ENCODE data around the gene MARCHF3. TPM values are rescaled to one million over a fixed set of nuclear protein-coding genes. Genes with fewer than 3 reads are reported as not detected.

Gene MARCHF3
- total RNA-seq, 1 donor from 2014 or later: 1.5 TPM

- Mint-ChIP-seq H3K9me3 (ENCODE audit: low read depth) (no peaks in the 10 kb centered on the region), H3K27ac (ENCODE audit: unreplicated experiment) (no peak overlapping the region), H3K4me1 (ENCODE audit: low read depth) (peaks cover 16% of the 10 kb centered on the region), H3K4me3 (ENCODE audit: unreplicated experiment) (no peak overlapping the region), H3K36me3 (ENCODE audit: low read depth) (no peaks in the 10 kb centered on the region), H3K27me3 (ENCODE audit: low read depth) (no peaks in the 10 kb centered on the region)
- DNase-seq (ENCODE audit: low spot score): no peak
- no peak for TF ChIP-seq CTCF (IDR thresholded peaks at IDR 0.05)
These were observed 59.8 kb downstream of the MARCHF3 start for GRCh38 chr5:126970517-126971017.

DNA sequence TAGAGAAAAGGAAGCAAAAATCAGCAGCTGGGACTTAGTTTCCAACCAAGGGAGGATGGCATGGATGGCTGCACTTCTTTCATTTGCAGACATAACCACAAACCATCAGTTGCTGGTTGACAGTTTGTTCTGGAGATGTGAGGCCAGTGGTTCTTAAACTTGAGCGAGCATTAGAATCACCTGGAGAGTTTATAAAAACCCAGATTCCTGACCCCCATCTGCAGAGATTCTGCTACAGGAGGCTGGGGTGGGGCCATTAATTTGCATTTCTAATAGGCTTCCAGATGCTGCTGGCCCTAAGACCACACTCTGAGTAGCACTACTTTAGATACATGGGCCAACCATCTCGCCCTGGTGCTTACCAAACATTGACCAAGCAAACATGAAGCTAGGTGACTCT is 60.8 kb downstream of the MARCHF3 start:
- Mint-ChIP-seq H3K36me3 (ENCODE audit: low read depth) (no peaks in the 10 kb centered on the region), H3K4me3 (ENCODE audit: unreplicated experiment) (no peak overlapping the region), H3K27me3 (ENCODE audit: low read depth) (no peaks in the 10 kb centered on the region), H3K27ac (ENCODE audit: unreplicated experiment) (no peak overlapping the region), H3K9me3 (ENCODE audit: low read depth) (no peaks in the 10 kb centered on the region), H3K4me1 (ENCODE audit: low read depth) (peaks cover 16% of the 10 kb centered on the region)
- TF ChIP-seq CTCF (IDR thresholded peaks at IDR 0.05): no peak
- DNase-seq (ENCODE audit: low spot score): no peak

DNA sequence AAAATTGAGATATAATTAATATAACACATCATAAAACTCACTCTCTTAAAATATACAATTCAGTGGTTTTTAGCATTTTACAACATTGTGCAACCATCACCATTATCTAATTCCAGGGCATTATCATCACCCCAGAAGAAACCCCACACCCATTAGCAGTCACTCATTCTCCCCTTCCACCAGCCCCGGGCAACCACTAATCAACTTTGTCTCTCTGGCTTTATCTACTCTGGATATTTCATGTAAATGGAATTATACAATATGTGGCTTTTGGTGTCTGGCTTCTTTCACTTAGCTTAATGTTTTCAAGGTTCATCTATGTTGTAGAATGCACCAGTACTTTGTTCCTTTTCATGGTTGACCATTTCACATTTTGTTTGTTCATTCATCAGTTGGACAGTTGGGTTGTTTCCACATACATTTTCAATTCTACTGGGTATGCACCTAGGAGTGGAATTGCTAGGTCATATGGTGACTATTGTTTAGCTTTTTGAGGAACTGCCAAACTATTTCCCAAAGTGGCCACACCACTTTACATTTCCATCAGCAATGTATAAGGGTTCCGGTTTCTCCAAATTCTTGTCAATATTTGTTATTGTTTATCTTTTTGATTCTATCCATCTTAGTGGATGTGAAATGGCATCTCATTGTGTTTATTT is 62.4 kb downstream of the MARCHF3 start:
- Mint-ChIP-seq H3K36me3 (ENCODE audit: low read depth) (no peaks in the 10 kb centered on the region), H3K9me3 (ENCODE audit: low read depth) (no peaks in the 10 kb centered on the region), H3K27me3 (ENCODE audit: low read depth) (no peaks in the 10 kb centered on the region), H3K4me3 (ENCODE audit: unreplicated experiment) (no peak overlapping the region), H3K27ac (ENCODE audit: unreplicated experiment) (no peak overlapping the region), H3K4me1 (ENCODE audit: low read depth) (peaks cover 16% of the 10 kb centered on the region)
- no peak for DNase-seq (ENCODE audit: low spot score)
- TF ChIP-seq CTCF (IDR thresholded peaks at IDR 0.05): no peak

GRCh38 chr5:126965487-126965886 is 64.9 kb downstream of the MARCHF3 start:
- Mint-ChIP-seq H3K36me3 (ENCODE audit: low read depth) (no peaks in the 10 kb centered on the region), H3K27ac (ENCODE audit: unreplicated experiment) (no peak overlapping the region), H3K9me3 (ENCODE audit: low read depth) (no peaks in the 10 kb centered on the region), H3K4me1 (ENCODE audit: low read depth) (peaks cover 6% of the 10 kb centered on the region), H3K4me3 (ENCODE audit: unreplicated experiment) (no peak overlapping the region), H3K27me3 (ENCODE audit: low read depth) (no peaks in the 10 kb centered on the region)
- no peak for TF ChIP-seq CTCF (IDR thresholded peaks at IDR 0.05)
- no peak for DNase-seq (ENCODE audit: low spot score)

DNA sequence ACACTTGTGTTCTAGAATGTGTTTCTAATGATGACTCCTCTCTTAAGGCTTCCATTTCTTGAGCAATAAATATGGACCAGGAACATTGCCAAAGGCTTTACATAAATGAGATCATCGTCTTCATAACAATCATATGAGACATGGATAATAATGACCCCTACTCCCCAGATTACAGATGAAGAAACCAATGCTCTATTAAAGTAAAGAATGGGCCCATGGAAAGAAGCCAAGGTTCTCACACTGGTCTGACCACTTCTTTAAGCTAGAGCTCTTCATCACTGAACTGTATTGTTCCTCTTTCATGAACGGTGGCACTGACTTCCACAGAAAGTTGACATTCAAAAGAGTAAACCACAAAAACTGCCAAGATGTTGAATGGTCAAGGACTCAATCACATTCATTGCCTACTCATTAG is 65.3 kb downstream of the MARCHF3 start:
- H3K4me3 Mint-ChIP-seq (ENCODE audit: unreplicated experiment): no peak overlapping the region
- no peaks in the 10 kb centered on the region for H3K9me3 Mint-ChIP-seq (ENCODE audit: low read depth)
- no peak overlapping the region for H3K27ac Mint-ChIP-seq (ENCODE audit: unreplicated experiment)
- TF ChIP-seq CTCF (IDR thresholded peaks at IDR 0.05): no peak
- peaks cover 3% of the 10 kb centered on the region for H3K4me1 Mint-ChIP-seq (ENCODE audit: low read depth)
- no peaks in the 10 kb centered on the region for H3K36me3 Mint-ChIP-seq (ENCODE audit: low read depth)
- no peak for DNase-seq (ENCODE audit: low spot score)
- no peaks in the 10 kb centered on the region for H3K27me3 Mint-ChIP-seq (ENCODE audit: low read depth)

All from chondrocyte (in vitro differentiated cells).